Mesothelial cell of epicardium (in vitro differentiated cells): ENCODE measurements around the gene GRK5. TPM values are rescaled to one million over a fixed set of nuclear protein-coding genes. Genes with fewer than 3 reads are reported as not detected.
"Not testable (repeated sequence)": the region's sequence is repeated elsewhere in the genome, so short reads cannot be mapped to it uniquely, and the experiment has no call there.

Source experiments
- DNase-seq, 2 experiments: peaks; one replicate each; pipeline ENCODE4 v3.0.0; 2021; ENCODE audit warnings: low spot score in 2 of 2; ENCODE audit not compliant: unreplicated experiment in 2 of 2
- H3K27ac Mint-ChIP-seq: 2 replicates; pipeline ENCODE4 v1.8.0; 2021; ENCODE audit warnings: mixed read lengths
- H3K27me3 Mint-ChIP-seq: 2 replicates; pipeline ENCODE4 v1.8.0; 2021; ENCODE audit warnings: low read depth, mixed read lengths
- H3K36me3 Mint-ChIP-seq: 2 replicates; pipeline ENCODE4 v1.8.0; 2021; ENCODE audit warnings: mixed read lengths
- H3K4me1 Mint-ChIP-seq: 2 replicates; pipeline ENCODE4 v1.8.0; 2021; ENCODE audit warnings: mixed read lengths
- H3K4me3 Mint-ChIP-seq: 2 replicates; pipeline ENCODE4 v1.8.0; 2021; ENCODE audit warnings: mild to moderate bottlenecking, moderate library complexity, mixed read lengths
- H3K9me3 Mint-ChIP-seq: 2 replicates; pipeline ENCODE4 v1.8.0; 2021; ENCODE audit warnings: mixed read lengths
- CTCF ChIP-seq: fragments of 200-600 bp; sonication (generic); IDR thresholded peaks from one replicate; pipeline ENCODE4 v1.5.0; 2021; ENCODE audit warnings: antibody characterized with exemption; ENCODE audit not compliant: unreplicated experiment
- total RNA-seq: library from RNA; stranded (reverse); gene quantifications from 3 replicates; pipeline ENCODE4 v1.2.1, GENCODE V29; 2021

GRK5 gene
- total RNA-seq, 1 donor from 2014 or later = 14.5 TPM

- no peaks in the 10 kb centered on the region for H3K4me1 Mint-ChIP-seq
- no peak for DNase-seq
- no peak overlapping the region for H3K27ac Mint-ChIP-seq
- no peak overlapping the region for H3K4me3 Mint-ChIP-seq
- peaks cover 12% of the 10 kb centered on the region for H3K9me3 Mint-ChIP-seq
- H3K36me3 Mint-ChIP-seq = no peaks in the 10 kb centered on the region
- no peak for TF ChIP-seq CTCF
- H3K27me3 Mint-ChIP-seq = peaks cover 17% of the 10 kb centered on the region
Measured at GRCh38 chr10:119461923-119462322, 254.6 kb downstream of the GRK5 start.

- Mint-ChIP-seq H3K4me1 (no peaks in the 10 kb centered on the region), H3K36me3 (no peaks in the 10 kb centered on the region), H3K27me3 (peaks cover 17% of the 10 kb centered on the region), H3K4me3 (no peak overlapping the region), H3K9me3 (peaks cover 12% of the 10 kb centered on the region), H3K27ac (no peak overlapping the region)
- no peak for DNase-seq
- TF ChIP-seq CTCF = no peak
Measured at GRCh38 chr10:119462773-119463172, 255.4 kb downstream of the GRK5 start.

- H3K4me1 Mint-ChIP-seq, DNase-seq, H3K4me3 Mint-ChIP-seq, H3K27ac Mint-ChIP-seq, H3K36me3 Mint-ChIP-seq: not testable (repeated sequence)
- Mint-ChIP-seq H3K27me3 (peaks cover 17% of the 10 kb centered on the region), H3K9me3 (peaks cover 12% of the 10 kb centered on the region)
Measured at GRCh38 chr10:119463195-119463594, 255.8 kb downstream of the GRK5 start.

- H3K4me3 Mint-ChIP-seq = no peak overlapping the region
- H3K27me3 Mint-ChIP-seq = peaks cover 18% of the 10 kb centered on the region
- peaks cover 12% of the 10 kb centered on the region for H3K9me3 Mint-ChIP-seq
- no peak for DNase-seq
- H3K27ac Mint-ChIP-seq = no peak overlapping the region
- H3K36me3 Mint-ChIP-seq = no peaks in the 10 kb centered on the region
- no peaks in the 10 kb centered on the region for H3K4me1 Mint-ChIP-seq
- TF ChIP-seq CTCF = no peak
Measured at GRCh38 chr10:119465085-119465484, 257.7 kb downstream of the GRK5 start.

- Mint-ChIP-seq H3K9me3 (peaks cover 12% of the 10 kb centered on the region), H3K4me1 (no peaks in the 10 kb centered on the region), H3K36me3 (no peaks in the 10 kb centered on the region), H3K4me3 (no peak overlapping the region), H3K27ac (no peak overlapping the region), H3K27me3 (peaks cover 26% of the 10 kb centered on the region)
- TF ChIP-seq CTCF = no peak
- no peak for DNase-seq
Measured at GRCh38 chr10:119466076-119466475, 258.7 kb downstream of the GRK5 start.

- H3K36me3 Mint-ChIP-seq = no peaks in the 10 kb centered on the region
- peaks cover 12% of the 10 kb centered on the region for H3K9me3 Mint-ChIP-seq
- H3K4me1 Mint-ChIP-seq = no peaks in the 10 kb centered on the region
- TF ChIP-seq CTCF = no peak
- no peak overlapping the region for H3K27ac Mint-ChIP-seq
- H3K4me3 Mint-ChIP-seq = no peak overlapping the region
- no peak for DNase-seq
- peaks cover 31% of the 10 kb centered on the region for H3K27me3 Mint-ChIP-seq
Measured at GRCh38 chr10:119466655-119467054, 259.3 kb downstream of the GRK5 start.
